ENCODE results near the gene SPHK1.

Gene SPHK1

DNA sequence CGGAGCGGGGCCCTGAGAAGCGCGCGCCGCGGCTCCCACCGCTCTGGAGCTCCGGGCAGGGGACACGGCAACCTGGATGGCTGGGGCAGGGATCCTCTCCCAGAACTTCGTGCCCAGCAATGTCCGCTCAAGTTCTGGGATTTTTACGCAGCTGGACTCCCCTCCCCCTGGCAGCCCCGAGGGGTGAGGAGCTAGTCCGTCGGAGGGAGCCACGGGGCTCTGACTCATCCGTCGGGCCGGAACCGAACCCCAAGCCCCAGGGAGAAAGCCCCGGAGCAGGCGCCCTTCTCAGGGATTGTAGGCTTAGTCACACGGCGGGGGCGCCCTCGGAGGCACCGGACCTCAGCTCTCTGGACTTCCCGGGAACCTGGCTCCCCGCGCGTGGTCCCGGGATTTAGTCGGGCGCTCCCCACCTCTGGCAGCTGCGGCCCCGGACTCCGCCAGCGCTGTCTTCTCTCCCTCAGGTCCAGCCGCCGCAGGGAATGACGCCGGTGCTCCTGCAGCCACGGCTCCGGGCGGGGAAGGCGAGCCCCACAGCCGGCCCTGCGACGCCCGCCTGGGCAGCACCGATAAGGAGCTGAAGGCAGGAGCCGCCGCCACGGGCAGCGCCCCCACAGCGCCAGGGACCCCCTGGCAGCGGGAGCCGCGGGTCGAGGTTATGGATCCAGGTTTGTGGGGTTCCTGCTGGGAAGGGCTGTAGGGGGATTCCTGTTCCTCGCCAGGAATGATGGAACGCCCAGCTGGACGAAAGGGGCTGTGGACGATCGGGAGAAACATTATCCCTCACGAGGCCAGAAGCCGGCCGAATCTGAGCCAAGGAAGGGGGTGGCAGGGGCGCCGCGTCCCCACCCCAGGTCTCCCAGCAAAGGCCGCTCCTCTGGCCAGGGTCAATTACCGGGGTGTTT is 830 bp downstream of the SPHK1 start:
- DNase-seq (ENCODE audit: low read depth), result no peak
- TF ChIP-seq, protein P1, sequence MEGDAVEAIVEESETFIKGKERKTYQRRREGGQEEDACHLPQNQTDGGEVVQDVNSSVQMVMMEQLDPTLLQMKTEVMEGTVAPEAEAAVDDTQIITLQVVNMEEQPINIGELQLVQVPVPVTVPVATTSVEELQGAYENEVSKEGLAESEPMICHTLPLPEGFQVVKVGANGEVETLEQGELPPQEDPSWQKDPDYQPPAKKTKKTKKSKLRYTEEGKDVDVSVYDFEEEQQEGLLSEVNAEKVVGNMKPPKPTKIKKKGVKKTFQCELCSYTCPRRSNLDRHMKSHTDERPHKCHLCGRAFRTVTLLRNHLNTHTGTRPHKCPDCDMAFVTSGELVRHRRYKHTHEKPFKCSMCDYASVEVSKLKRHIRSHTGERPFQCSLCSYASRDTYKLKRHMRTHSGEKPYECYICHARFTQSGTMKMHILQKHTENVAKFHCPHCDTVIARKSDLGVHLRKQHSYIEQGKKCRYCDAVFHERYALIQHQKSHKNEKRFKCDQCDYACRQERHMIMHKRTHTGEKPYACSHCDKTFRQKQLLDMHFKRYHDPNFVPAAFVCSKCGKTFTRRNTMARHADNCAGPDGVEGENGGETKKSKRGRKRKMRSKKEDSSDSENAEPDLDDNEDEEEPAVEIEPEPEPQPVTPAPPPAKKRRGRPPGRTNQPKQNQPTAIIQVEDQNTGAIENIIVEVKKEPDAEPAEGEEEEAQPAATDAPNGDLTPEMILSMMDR (IDR thresholded peaks at IDR 0.05; ENCODE audit: control insufficient read depth, insufficient read depth, low read depth, low read length, missing control alignments), result no peak
- H3K4me3 ChIP-seq (ENCODE audit: control insufficient read depth, low read depth, low read length), result peak overlapping the region; percentile 71

DNA sequence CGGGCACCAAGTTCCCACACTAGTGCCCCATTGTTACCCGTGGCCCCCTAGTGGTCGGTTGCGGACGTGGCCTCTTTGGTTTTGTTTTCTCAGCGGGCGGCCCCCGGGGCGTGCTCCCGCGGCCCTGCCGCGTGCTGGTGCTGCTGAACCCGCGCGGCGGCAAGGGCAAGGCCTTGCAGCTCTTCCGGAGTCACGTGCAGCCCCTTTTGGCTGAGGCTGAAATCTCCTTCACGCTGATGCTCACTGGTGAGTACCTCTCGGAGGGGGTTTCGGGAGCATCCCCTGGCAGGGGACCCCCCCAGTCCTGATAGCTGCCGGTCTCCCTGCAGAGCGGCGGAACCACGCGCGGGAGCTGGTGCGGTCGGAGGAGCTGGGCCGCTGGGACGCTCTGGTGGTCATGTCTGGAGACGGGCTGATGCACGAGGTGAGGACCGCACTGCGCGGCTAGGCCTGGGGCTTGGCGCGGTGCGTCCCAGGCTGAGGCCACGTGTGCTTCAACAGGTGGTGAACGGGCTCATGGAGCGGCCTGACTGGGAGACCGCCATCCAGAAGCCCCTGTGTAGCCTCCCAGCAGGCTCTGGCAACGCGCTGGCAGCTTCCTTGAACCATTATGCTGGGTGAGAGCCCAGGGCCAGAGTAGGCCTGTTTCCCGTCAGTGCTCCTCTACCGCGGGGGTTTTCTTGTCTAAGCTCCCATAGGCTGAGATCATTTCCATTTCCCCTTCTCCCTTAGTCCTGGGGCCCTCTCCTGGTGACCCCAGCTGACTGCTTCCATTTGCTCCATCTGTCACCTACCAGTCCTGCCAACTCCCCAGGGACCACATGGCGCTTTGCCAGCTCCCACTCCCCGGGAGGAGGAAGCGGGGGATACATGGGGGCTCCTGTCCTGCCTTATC is 1.7 kb downstream of the SPHK1 start:
- DNase-seq (ENCODE audit: low read depth), result no peak
- TF ChIP-seq, protein P1 (IDR thresholded peaks at IDR 0.05; ENCODE audit: control insufficient read depth, insufficient read depth, low read depth, low read length, missing control alignments), result peak; percentile 81
- H3K4me3 ChIP-seq (ENCODE audit: control insufficient read depth, low read depth, low read length), result peak overlapping the region; percentile 71

DNA sequence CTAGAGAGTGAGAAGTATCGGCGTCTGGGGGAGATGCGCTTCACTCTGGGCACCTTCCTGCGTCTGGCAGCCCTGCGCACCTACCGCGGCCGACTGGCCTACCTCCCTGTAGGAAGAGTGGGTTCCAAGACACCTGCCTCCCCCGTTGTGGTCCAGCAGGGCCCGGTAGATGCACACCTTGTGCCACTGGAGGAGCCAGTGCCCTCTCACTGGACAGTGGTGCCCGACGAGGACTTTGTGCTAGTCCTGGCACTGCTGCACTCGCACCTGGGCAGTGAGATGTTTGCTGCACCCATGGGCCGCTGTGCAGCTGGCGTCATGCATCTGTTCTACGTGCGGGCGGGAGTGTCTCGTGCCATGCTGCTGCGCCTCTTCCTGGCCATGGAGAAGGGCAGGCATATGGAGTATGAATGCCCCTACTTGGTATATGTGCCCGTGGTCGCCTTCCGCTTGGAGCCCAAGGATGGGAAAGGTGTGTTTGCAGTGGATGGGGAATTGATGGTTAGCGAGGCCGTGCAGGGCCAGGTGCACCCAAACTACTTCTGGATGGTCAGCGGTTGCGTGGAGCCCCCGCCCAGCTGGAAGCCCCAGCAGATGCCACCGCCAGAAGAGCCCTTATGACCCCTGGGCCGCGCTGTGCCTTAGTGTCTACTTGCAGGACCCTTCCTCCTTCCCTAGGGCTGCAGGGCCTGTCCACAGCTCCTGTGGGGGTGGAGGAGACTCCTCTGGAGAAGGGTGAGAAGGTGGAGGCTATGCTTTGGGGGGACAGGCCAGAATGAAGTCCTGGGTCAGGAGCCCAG is 2.8 kb downstream of the SPHK1 start:
- no peak overlapping the region; the same call in none of the 2 replicates for H3K4me3 ChIP-seq (ENCODE audit: control insufficient read depth, low read depth, low read length)
- DNase-seq (ENCODE audit: low read depth), result no peak
- TF ChIP-seq, protein P1 (IDR thresholded peaks at IDR 0.05; ENCODE audit: control insufficient read depth, insufficient read depth, low read depth, low read length, missing control alignments), result no peak

DNA sequence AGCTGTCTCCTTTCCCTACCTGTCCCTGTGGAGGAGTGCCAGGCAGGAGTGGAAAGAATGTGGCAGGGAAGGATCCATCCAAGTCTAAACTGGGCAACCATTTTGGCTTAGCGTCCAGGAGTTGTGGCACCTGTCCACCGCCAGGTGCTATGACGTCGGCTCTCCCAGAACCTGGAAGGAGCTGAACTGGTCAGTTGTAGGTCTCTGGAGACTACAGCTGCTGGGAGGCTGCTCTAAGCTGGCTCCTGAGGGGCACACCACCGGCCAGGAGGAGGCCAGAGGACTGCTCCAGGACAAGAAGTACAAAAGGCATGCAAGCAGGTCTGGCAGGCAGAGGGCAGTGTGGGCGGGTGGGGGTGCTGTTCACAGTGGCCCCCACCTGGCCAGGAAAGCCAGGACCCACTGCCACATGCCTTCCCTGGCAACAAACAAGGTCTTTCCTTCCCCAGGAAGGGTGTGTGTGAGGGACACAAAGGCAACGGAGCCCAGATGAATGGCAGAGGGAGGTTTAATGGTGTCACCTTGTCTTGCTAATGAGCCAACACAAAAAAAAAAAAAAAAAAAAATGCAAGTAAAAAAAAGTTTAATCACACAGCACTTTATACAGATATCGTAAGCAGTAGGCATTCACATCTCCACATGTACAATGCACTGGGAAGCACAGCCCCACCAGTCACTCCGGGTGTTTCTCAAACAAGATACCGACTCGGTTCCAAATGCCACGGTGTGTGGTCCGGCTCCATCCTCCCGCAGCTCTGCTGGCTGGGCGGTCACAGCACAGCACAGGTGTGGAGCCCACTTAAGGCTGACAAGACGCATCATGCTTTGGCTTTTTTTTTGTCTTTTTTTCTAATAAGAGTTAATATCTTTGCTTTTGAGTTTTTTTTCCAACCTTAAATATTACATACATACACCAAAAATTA is 4.8 kb downstream of the SPHK1 start:
- DNase-seq (ENCODE audit: low read depth), result no peak
- TF ChIP-seq, protein P1 (IDR thresholded peaks at IDR 0.05; ENCODE audit: control insufficient read depth, insufficient read depth, low read depth, low read length, missing control alignments), result peak; percentile 22
- H3K4me3 ChIP-seq (ENCODE audit: control insufficient read depth, low read depth, low read length), result no peak overlapping the region

DNA sequence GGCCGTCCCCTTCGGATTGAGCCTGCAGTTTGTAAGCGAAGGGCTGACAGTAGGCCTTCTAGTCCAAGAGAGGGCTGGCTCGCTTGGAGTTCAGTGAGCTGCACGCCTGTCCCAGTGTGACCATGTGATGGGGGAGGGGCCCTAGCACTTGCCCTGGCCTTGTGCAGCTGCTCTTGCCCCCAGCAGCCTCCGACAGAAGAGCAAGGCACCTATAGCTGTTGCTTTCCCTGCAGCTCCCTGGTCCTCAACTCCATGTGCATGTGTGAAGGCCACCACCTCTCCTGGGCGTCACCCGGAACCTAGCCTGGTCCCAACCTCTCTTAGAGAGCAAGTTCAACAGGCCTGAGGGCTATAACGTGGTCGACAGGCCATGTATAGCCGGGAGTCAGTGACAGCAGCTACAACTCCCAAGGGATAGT is 5.6 kb downstream of the SPHK1 start:
- no peak overlapping the region for H3K4me3 ChIP-seq (ENCODE audit: control insufficient read depth, low read depth, low read length)
- DNase-seq (ENCODE audit: low read depth), result no peak
- TF ChIP-seq, protein P1 (IDR thresholded peaks at IDR 0.05; ENCODE audit: control insufficient read depth, insufficient read depth, low read depth, low read length, missing control alignments), result no peak
